WTC11 (cell line): ENCODE data around the gene TRAF2. TPM values are rescaled to one million over a fixed set of nuclear protein-coding genes. Genes with fewer than 3 reads are reported as not detected.

Source experiments
- ATAC-seq: fragments of 200-7000 bp; cut with Tn5 transposase; 2 replicates; pipeline ENCODE4 v1.10.0; 2021; ENCODE audit warnings: mild to moderate bottlenecking, moderate library complexity
- CTCF ChIA-PET: fragments of 300-600 bp; sonication (Branson Sonifier 250); formaldehyde crosslinking; loops from one replicate; lab custom pipeline; 2021; ENCODE audit warnings: antibody characterized with exemption; lab: Charles Lee
- POLR2A ChIA-PET: fragments of 350-600 bp; sonication (Branson Sonifier 250); formaldehyde crosslinking; loops from one replicate; lab custom pipeline; 2021; ENCODE audit warnings: antibody characterized with exemption; lab: Charles Lee
- DNase-seq: peaks from one replicate; pipeline ENCODE4 v3.0.0; 2021; ENCODE audit warnings: low spot score
- H3K27ac Mint-ChIP-seq: 2 replicates; pipeline ENCODE4 v1.8.0; 2021; ENCODE audit warnings: mixed read lengths
- H3K27me3 Mint-ChIP-seq: 2 replicates; pipeline ENCODE4 v1.8.0; 2021; ENCODE audit warnings: low read depth, mild to moderate bottlenecking, moderate library complexity, mixed read lengths
- H3K36me3 Mint-ChIP-seq: 2 replicates; pipeline ENCODE4 v1.8.0; 2021; ENCODE audit warnings: mixed read lengths
- H3K4me1 Mint-ChIP-seq: 2 replicates; pipeline ENCODE4 v1.8.0; 2022; ENCODE audit warnings: mixed read lengths
- H3K4me3 Mint-ChIP-seq: 2 replicates; pipeline ENCODE4 v1.8.0; 2021; ENCODE audit warnings: mild to moderate bottlenecking, moderate library complexity, mixed read lengths
- H3K9me3 Mint-ChIP-seq: 2 replicates; pipeline ENCODE4 v1.8.0; 2021; ENCODE audit warnings: mixed read lengths
- FOXJ3 ChIP-seq: sonication (generic); formaldehyde crosslinking; IDR thresholded peaks from 2 replicates; pipeline ENCODE4 v1.9.0; 2021; ENCODE audit warnings: missing genetic modification reagents, mild to moderate bottlenecking, borderline replicate concordance
- SP1 ChIP-seq: sonication (generic); formaldehyde crosslinking; conservative IDR thresholded peaks from 2 replicates; pipeline ENCODE4 v1.8.1; 2022; ENCODE audit warnings: missing genetic modification reagents
- ZNF317 ChIP-seq: sonication (generic); formaldehyde crosslinking; IDR thresholded peaks from 2 replicates; pipeline ENCODE4 v1.8.1; 2023; ENCODE audit warnings: low read depth, mild to moderate bottlenecking, moderate library complexity, missing genetic modification reagents, borderline replicate concordance
- total RNA-seq: library from RNA; stranded (reverse); gene quantifications from 3 replicates; pipeline ENCODE4 v1.2.3, GENCODE V29; 2021
- TF ChIP-seq, protein P1 (sequence below): sonication (generic); formaldehyde crosslinking; IDR thresholded peaks from 2 replicates; pipeline ENCODE4 v1.8.1; 2023; ENCODE audit warnings: mild to moderate bottlenecking, missing genetic modification reagents, borderline replicate concordance
- TF ChIP-seq, protein P2 (sequence below): sonication (generic); formaldehyde crosslinking; IDR thresholded peaks from 2 replicates; pipeline ENCODE4 v1.8.0; 2022; ENCODE audit warnings: mild to moderate bottlenecking, missing genetic modification reagents
- TF ChIP-seq, protein P3 (sequence below): sonication (generic); formaldehyde crosslinking; IDR thresholded peaks from 2 replicates; pipeline ENCODE4 v1.8.1; 2022; ENCODE audit warnings: low read depth, mild to moderate bottlenecking, moderate library complexity, missing genetic modification reagents, borderline replicate concordance
- TF ChIP-seq, protein P4 (sequence below): sonication (generic); formaldehyde crosslinking; IDR thresholded peaks from 2 replicates; pipeline ENCODE4 v1.8.1; 2023; ENCODE audit warnings: mild to moderate bottlenecking, missing genetic modification reagents, moderate library complexity
- TF ChIP-seq, protein P5 (sequence below): sonication (generic); formaldehyde crosslinking; IDR thresholded peaks from 2 replicates; pipeline ENCODE4 v1.8.1; 2022; ENCODE audit warnings: low read depth, missing genetic modification reagents, borderline replicate concordance

The TRAF2 gene
- total RNA-seq, 1 experiment from 2014 or later = 55.0 TPM

DNA sequence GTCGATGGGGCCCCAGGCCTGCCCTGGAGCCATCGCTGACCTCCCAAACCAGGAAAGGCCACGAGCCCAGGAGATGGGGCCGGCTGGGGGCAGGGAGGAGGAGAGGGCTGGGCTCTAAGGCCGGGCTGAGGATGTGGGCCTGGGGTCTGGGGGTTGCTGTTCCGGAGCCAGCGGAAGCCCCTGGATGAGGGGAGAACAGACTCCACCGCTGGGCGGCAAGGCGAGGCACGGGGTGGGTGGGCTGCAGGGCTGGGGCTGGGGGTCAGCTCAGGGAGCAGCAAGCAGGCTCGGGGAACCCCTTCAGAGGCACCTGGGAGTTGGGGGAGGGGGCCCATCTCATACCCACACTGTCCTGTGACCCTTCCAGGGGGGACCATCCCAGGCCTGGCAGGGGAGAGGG is 77.4 kb downstream of the TRAF2 start (continued):
- TF ChIP-seq, protein P1, sequence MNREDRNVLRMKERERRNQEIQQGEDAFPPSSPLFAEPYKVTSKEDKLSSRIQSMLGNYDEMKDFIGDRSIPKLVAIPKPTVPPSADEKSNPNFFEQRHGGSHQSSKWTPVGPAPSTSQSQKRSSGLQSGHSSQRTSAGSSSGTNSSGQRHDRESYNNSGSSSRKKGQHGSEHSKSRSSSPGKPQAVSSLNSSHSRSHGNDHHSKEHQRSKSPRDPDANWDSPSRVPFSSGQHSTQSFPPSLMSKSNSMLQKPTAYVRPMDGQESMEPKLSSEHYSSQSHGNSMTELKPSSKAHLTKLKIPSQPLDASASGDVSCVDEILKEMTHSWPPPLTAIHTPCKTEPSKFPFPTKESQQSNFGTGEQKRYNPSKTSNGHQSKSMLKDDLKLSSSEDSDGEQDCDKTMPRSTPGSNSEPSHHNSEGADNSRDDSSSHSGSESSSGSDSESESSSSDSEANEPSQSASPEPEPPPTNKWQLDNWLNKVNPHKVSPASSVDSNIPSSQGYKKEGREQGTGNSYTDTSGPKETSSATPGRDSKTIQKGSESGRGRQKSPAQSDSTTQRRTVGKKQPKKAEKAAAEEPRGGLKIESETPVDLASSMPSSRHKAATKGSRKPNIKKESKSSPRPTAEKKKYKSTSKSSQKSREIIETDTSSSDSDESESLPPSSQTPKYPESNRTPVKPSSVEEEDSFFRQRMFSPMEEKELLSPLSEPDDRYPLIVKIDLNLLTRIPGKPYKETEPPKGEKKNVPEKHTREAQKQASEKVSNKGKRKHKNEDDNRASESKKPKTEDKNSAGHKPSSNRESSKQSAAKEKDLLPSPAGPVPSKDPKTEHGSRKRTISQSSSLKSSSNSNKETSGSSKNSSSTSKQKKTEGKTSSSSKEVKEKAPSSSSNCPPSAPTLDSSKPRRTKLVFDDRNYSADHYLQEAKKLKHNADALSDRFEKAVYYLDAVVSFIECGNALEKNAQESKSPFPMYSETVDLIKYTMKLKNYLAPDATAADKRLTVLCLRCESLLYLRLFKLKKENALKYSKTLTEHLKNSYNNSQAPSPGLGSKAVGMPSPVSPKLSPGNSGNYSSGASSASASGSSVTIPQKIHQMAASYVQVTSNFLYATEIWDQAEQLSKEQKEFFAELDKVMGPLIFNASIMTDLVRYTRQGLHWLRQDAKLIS (CRISPR knock-in tag) = no peak
- no peak for TF ChIP-seq SP1 (CRISPR knock-in tag)

DNA sequence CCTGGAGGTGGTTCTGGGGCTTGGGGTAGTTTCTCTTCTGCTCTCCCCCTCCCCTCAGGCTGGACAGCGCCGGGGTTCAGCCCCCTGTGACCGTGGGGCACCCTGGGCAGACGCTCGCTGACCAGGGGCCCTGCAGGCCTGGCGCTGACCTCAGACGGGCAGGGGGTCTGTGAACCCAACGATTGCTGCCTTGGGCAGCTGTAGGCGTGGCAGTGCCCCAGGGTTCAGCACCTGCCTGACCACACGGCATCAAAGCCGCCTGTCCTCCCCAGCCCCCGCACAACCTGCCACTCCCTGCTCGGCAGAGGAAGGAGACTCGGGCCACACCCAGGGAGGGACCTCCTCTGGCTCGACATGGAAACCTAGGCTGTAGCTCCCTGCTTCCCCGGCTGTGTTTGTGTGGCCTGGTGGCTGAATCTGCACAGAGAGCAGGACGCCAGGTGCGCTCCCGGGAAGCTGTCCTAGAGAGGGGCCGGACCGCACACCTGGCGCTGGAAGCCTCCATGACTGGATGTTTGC is 77.9 kb downstream of the TRAF2 start:
- POLR2A ChIA-PET = no interaction called here

More for the DNA sequence above, 77.9 kb downstream of the TRAF2 start:
- CTCF ChIA-PET = interaction anchor here (0.8 to 3.4 kb wide), 10 partner anchors 11 to 186 kb away, joined by 3 to 17 read pairs (median 5); partner anchors contain the start of gene NPDC1
- H3K27ac Mint-ChIP-seq = no peak overlapping the region
- TF ChIP-seq, protein P2, sequence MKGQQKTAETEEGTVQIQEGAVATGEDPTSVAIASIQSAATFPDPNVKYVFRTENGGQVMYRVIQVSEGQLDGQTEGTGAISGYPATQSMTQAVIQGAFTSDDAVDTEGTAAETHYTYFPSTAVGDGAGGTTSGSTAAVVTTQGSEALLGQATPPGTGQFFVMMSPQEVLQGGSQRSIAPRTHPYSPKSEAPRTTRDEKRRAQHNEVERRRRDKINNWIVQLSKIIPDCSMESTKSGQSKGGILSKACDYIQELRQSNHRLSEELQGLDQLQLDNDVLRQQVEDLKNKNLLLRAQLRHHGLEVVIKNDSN (CRISPR knock-in tag) = no peak
- TF ChIP-seq, protein P3, sequence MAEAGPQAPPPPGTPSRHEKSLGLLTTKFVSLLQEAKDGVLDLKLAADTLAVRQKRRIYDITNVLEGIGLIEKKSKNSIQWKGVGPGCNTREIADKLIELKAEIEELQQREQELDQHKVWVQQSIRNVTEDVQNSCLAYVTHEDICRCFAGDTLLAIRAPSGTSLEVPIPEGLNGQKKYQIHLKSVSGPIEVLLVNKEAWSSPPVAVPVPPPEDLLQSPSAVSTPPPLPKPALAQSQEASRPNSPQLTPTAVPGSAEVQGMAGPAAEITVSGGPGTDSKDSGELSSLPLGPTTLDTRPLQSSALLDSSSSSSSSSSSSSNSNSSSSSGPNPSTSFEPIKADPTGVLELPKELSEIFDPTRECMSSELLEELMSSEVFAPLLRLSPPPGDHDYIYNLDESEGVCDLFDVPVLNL (CRISPR knock-in tag) = no peak
- TF ChIP-seq, protein P1 (CRISPR knock-in tag) = no peak
- TF ChIP-seq FOXJ3 (CRISPR knock-in tag) = no peak
- TF ChIP-seq, protein P4, sequence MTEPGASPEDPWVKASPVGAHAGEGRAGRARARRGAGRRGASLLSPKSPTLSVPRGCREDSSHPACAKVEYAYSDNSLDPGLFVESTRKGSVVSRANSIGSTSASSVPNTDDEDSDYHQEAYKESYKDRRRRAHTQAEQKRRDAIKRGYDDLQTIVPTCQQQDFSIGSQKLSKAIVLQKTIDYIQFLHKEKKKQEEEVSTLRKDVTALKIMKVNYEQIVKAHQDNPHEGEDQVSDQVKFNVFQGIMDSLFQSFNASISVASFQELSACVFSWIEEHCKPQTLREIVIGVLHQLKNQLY (CRISPR knock-in tag) = no peak
- no peak for TF ChIP-seq ZNF317
- TF ChIP-seq, protein P5, sequence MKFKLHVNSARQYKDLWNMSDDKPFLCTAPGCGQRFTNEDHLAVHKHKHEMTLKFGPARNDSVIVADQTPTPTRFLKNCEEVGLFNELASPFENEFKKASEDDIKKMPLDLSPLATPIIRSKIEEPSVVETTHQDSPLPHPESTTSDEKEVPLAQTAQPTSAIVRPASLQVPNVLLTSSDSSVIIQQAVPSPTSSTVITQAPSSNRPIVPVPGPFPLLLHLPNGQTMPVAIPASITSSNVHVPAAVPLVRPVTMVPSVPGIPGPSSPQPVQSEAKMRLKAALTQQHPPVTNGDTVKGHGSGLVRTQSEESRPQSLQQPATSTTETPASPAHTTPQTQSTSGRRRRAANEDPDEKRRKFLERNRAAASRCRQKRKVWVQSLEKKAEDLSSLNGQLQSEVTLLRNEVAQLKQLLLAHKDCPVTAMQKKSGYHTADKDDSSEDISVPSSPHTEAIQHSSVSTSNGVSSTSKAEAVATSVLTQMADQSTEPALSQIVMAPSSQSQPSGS (CRISPR knock-in tag) = no peak
- no peak overlapping the region for H3K4me3 Mint-ChIP-seq
- ATAC-seq = no peak
- H3K9me3 Mint-ChIP-seq = no peaks in the 10 kb centered on the region
- H3K4me1 Mint-ChIP-seq = peaks cover 10% of the 10 kb centered on the region
- H3K36me3 Mint-ChIP-seq = no peaks in the 10 kb centered on the region
- no peaks in the 10 kb centered on the region for H3K27me3 Mint-ChIP-seq
- no peak for DNase-seq
